ENCODE results near the gene PCDH19.

The PCDH19 gene

GRCh38 chrX:100296183-100296753, 113.8 kb downstream of the PCDH19 start:
- no peak for DNase-seq (ENCODE audit: low spot score)

GRCh38 chrX:100294965-100295364, 115.1 kb downstream of the PCDH19 start:
- no peak for DNase-seq (ENCODE audit: low spot score)

GRCh38 chrX:100289066-100289558, 121.0 kb downstream of the PCDH19 start:
- DNase-seq (ENCODE audit: low spot score): no peak

DNA sequence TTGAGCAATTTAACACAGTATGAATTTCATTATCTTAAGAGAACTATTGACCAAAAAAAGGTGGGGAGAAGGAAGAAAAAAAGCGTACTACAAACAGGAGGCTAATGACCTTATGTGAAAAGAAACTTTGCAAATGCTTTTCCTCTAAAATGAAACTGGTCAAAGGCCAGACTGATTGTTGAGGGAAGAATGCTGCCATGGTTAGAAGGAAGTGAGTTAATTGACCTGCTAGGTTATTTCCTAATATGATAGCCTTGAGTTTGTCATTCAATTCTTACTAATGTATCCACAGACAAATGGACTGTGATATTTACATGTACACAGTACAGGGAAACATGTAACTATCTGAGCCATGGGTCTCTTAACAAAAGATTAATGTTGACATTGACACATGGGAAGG, 132.8 kb downstream of the PCDH19 start:
- DNase-seq (ENCODE audit: low spot score): no peak

GRCh38 chrX:100274916-100275315, 135.2 kb downstream of the PCDH19 start:
- DNase-seq (ENCODE audit: low spot score): no peak

GRCh38 chrX:100265179-100265578, 144.9 kb downstream of the PCDH19 start:
- no peak for DNase-seq (ENCODE audit: low spot score)

- no peak for DNase-seq (ENCODE audit: low spot score)
Measured at GRCh38 chrX:100264200-100264599, 145.9 kb downstream of the PCDH19 start.

DNA sequence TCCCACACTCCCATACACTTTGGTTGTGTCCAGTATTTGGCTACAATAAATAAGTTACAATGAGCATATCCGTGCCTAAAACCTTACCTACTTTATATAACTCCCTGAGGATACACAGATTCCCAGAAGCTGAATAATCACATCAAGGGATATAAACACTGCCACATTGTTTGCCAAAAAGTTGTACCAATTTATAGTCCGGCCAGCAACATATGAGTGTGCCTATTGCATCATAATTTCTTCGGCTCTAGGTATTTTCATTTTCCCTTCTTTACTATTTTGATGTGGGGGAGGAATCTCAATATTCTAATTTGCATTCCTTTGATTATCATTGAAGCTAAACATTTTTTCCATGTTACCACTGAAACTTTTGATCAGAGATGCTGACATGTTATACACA, 146.4 kb downstream of the PCDH19 start:
- DNase-seq (ENCODE audit: low spot score): peak; percentile 7

GRCh38 chrX:100248885-100249493, 161.1 kb downstream of the PCDH19 start:
- DNase-seq (ENCODE audit: low spot score): no peak

GRCh38 chrX:100247826-100248225, 162.2 kb downstream of the PCDH19 start:
- no peak for DNase-seq (ENCODE audit: low spot score)

- DNase-seq (ENCODE audit: low spot score): no peak
Measured at GRCh38 chrX:100244681-100245080, 165.4 kb downstream of the PCDH19 start.
